Suprapubic skin (tissue), 4 donors: ENCODE measurements around the gene FGFR3. TPM values are rescaled to one million over a fixed set of nuclear protein-coding genes. Genes with fewer than 3 reads are reported as not detected.

Source experiments
- DNase-seq, 2 donors: peaks; one replicate each; pipeline ENCODE4 v3.0.0-alpha.2; 2019; ENCODE audit warnings: low spot score in 2 of 2
- H3K27ac ChIP-seq: fragments of 200-600 bp; sonication (generic); one replicate; pipeline ENCODE4 v1.5.1; 2019
- H3K27me3 ChIP-seq: fragments of 200-600 bp; sonication (generic); one replicate; pipeline ENCODE4 v1.5.1; 2019
- H3K36me3 ChIP-seq: fragments of 200-600 bp; sonication (generic); one replicate; pipeline ENCODE4 v1.5.1; 2019
- H3K4me1 ChIP-seq: fragments of 200-600 bp; sonication (generic); one replicate; pipeline ENCODE4 v1.5.1; 2019
- H3K4me3 ChIP-seq: fragments of 200-600 bp; sonication (generic); one replicate; pipeline ENCODE4 v1.5.1; 2019; ENCODE audit warnings: mild to moderate bottlenecking
- H3K9me3 ChIP-seq: fragments of 200-600 bp; sonication (generic); one replicate; pipeline ENCODE4 v1.5.1; 2019
- EP300 ChIP-seq: sonication (generic); formaldehyde crosslinking; IDR thresholded peaks from one replicate; pipeline ENCODE4 v1.6.1; 2017; ENCODE audit warnings: antibody characterized with exemption
- POLR2A ChIP-seq, 2 donors: fragments of 450-650 bp; IDR thresholded peaks; one replicate each; pipeline ENCODE4 v1.6.1; 2017; ENCODE audit warnings: antibody characterized with exemption in 2 of 2, mild to moderate bottlenecking in 2 of 2, moderate library complexity in 2 of 2
- POLR2AphosphoS5 ChIP-seq, 3 donors: sonication (generic); formaldehyde crosslinking; IDR thresholded peaks; one replicate each; pipeline ENCODE4 v1.6.1; 2017; ENCODE audit warnings: antibody characterized with exemption in 3 of 3
- WGBS: methylation state at CpG from one replicate; pipeline ENCODE4 v1.1.5; 2018; 5-methylcytosine and 5-hydroxymethylcytosine counted together
- total RNA-seq, 4 donors: library from RNA; depleted of rRNA; stranded (reverse); fragments of >200 nt; gene quantifications; one replicate each; pipeline ENCODE4 v1.1.0, GENCODE V29; 2016
- TF ChIP-seq, protein P1 (sequence below), 2 donors: fragments of 200-600 bp in 1 of 2; fragments of 450-650 bp in 1 of 2; sonication (generic) in 1 of 2; IDR thresholded peaks; one replicate each; pipeline ENCODE4 v1.5.1; 2016 to 2019; ENCODE audit warnings: antibody characterized with exemption in 2 of 2, mild to moderate bottlenecking in 1 of 2, moderate library complexity in 1 of 2

Gene FGFR3
- total RNA-seq, 4 donors from 2014 or later = 511 to 829 (median 662) TPM

DNA sequence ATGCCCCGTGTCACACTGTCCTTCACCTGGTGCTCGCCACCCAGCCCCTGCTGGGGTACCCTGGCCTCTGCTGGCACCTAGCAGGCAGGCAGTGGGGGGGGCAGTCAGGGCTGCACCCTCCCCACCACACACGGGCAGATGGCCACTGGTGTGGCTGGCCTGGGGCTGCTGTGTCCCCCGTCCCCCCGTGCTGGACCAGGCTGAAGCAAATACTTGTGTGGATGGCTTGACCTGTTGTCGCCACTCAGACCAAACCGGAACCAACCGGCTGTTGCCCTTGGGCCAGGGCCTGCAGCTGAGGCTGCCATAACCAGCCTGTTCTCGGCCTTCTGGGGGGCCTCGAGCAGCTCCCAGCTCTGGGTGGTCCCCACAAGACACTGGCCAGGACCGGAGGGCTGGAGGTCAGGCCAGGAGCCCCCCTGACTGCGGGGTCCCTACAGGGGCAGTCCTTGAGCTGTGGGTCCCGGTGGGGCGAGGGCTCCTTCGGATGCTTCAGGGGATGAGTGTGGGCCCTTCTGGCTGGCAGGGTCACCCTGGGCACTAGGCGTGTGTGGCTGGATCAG lies 4.3 kb downstream of the FGFR3 start:
- WGBS = 80% methylated on average over 1 of the region's 16 CpGs
- Histone ChIP-seq H3K4me3 (peak overlapping the region; percentile 70), H3K27me3 (peaks cover 46% of the 10 kb centered on the region), H3K9me3 (no peaks in the 10 kb centered on the region), H3K4me1 (peaks cover 76% of the 10 kb centered on the region), H3K36me3 (no peaks in the 10 kb centered on the region), H3K27ac (no peak overlapping the region)
- TF ChIP-seq, protein P1, sequence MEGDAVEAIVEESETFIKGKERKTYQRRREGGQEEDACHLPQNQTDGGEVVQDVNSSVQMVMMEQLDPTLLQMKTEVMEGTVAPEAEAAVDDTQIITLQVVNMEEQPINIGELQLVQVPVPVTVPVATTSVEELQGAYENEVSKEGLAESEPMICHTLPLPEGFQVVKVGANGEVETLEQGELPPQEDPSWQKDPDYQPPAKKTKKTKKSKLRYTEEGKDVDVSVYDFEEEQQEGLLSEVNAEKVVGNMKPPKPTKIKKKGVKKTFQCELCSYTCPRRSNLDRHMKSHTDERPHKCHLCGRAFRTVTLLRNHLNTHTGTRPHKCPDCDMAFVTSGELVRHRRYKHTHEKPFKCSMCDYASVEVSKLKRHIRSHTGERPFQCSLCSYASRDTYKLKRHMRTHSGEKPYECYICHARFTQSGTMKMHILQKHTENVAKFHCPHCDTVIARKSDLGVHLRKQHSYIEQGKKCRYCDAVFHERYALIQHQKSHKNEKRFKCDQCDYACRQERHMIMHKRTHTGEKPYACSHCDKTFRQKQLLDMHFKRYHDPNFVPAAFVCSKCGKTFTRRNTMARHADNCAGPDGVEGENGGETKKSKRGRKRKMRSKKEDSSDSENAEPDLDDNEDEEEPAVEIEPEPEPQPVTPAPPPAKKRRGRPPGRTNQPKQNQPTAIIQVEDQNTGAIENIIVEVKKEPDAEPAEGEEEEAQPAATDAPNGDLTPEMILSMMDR (IDR thresholded peaks at IDR 0.05) = no peak
- TF ChIP-seq POLR2A (IDR thresholded peaks at IDR 0.05) (no peak), POLR2AphosphoS5 (IDR thresholded peaks at IDR 0.05) (no peak), EP300 (no peak)
- no peak for DNase-seq

DNA sequence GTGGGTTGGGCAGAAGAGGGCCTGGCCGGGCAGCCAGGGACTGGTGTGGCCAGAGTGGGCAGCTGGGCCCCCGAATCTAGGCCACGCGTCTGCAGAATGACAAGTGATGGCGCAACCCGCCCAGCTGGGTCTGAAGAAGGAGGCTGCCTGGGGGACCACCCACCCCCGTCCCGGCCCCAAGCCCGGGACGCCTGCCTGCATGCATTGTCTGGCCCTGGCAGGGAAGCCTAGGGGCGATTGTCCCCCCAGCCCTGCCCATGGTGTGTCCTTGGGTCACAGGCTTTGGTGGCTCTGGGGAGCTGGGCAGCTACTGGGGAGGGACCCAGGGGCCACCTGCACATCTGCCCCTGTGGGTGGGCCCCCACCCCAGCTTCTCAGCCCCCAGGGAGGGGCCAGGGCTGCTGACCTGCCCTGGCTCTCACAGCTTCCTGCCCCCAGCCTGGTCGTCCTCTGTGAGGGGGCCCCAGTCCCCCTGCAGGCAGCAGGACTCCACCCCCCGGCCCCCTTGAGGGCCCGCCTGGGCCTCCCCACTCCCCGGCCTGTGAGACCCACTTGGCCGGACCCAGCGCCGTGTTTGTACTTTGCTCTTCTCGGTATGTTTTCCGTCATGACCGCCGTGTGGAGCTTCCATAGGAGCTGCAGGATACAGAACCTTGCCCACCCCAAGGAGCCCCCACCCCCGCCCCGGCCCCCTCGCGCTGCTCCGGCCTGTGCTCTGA lies 4.9 kb downstream of the FGFR3 start:
- Histone ChIP-seq H3K27ac (no peak overlapping the region), H3K9me3 (no peaks in the 10 kb centered on the region), H3K4me3 (peak overlapping the region; percentile 70), H3K27me3 (peaks cover 46% of the 10 kb centered on the region), H3K4me1 (peaks cover 77% of the 10 kb centered on the region), H3K36me3 (no peaks in the 10 kb centered on the region)
- no peak for DNase-seq
- no peak for TF ChIP-seq EP300
- TF ChIP-seq POLR2AphosphoS5 (IDR thresholded peaks at IDR 0.05) = no peak
- TF ChIP-seq POLR2A (IDR thresholded peaks at IDR 0.05) = no peak
- TF ChIP-seq, protein P1 (IDR thresholded peaks at IDR 0.05) = no peak
- WGBS = 85% methylated on average over 4 of the region's 27 CpGs

DNA sequence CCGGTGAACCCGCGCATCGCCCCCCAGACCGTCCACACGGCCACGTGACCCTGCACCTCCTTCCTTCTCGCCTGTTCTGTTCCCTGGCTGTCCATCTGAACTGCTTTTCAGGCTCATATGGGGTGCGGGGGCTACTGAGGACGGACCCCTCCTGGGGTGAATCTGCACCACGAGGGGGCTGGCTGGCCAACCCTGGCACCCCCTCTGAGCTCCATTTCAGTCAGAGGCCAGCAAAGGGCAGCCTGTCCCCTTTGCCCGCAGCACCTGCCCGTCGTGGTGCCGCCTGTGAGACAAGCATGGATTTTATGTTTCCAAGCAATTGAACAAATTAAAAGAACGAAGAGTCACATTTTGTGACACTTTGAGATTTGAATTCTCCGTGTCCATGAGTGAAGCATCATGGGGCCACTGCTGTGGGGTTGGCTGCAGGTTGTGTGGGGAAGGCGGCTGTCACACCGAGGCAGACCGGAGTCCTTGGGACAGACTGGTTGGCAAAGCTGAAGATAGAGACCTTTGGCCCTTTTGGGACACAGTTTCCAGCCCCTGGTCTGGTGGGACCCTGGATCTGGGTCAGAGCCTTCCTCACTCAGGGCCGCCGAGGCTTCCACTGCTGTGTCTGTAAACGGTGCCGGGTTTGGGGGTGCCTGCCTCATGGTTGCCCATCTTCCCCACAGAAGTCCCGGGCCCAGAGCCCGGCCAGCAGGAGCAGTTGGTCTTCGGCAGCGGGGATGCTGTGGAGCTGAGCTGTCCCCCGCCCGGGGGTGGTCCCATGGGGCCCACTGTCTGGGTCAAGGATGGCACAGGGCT lies 5.7 kb downstream of the FGFR3 start:
- Histone ChIP-seq H3K4me3 (no peak overlapping the region), H3K4me1 (peaks cover 73% of the 10 kb centered on the region), H3K9me3 (no peaks in the 10 kb centered on the region), H3K27ac (no peak overlapping the region), H3K36me3 (no peaks in the 10 kb centered on the region), H3K27me3 (peaks cover 45% of the 10 kb centered on the region)
- TF ChIP-seq EP300 = no peak
- TF ChIP-seq POLR2AphosphoS5 (IDR thresholded peaks at IDR 0.05) = no peak
- TF ChIP-seq, protein P1 (IDR thresholded peaks at IDR 0.05) = no peak
- TF ChIP-seq POLR2A (IDR thresholded peaks at IDR 0.05) = no peak
- DNase-seq = no peak
- 75% methylated on average over 19 of the region's 30 CpGs for WGBS

DNA sequence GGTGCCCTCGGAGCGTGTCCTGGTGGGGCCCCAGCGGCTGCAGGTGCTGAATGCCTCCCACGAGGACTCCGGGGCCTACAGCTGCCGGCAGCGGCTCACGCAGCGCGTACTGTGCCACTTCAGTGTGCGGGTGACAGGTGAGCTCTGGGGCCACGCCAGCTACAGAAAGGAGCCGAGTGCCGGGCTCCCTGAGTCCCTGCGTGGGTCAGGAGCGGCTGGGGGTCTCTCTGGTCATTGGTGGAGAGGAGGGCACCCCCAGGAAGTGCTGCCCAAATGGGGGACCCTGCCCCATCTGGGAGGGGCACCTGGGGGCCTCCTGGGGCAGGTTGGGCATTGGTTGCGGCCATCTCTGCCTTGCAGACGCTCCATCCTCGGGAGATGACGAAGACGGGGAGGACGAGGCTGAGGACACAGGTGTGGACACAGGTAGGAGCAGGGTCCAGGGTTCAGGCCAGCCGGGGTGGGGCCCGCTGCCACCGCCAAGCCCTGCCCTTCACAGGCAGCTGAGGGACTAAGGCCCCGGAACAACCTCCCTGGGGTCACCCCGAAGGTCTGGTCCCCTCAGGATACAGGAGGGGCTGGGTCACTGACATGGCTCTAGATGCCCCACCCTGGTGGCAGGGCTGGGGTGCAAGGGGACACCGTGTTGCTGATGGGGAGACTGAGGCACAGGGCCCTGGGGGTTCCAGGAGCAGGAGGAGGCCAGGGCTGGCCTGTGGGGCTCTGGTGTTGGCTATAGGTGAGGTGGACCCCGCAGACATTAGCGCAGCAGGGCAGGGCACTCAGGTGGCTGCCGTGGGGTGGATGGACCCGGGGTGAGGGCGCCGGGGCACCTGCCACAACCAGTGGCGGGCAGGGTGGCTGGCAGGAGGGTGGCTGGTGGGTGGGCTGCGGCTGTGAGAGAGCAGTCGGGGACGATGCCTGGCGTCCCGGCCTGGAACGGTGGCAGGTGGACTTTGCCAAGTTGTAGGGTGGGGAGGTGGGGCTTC lies 6.6 kb downstream of the FGFR3 start:
- no peak for DNase-seq
- Histone ChIP-seq H3K27ac (no peak overlapping the region), H3K27me3 (peaks cover 36% of the 10 kb centered on the region), H3K36me3 (peaks cover 3% of the 10 kb centered on the region), H3K4me1 (peaks cover 64% of the 10 kb centered on the region), H3K9me3 (no peaks in the 10 kb centered on the region), H3K4me3 (no peak overlapping the region)
- TF ChIP-seq EP300 (no peak), POLR2A (IDR thresholded peaks at IDR 0.05) (no peak), POLR2AphosphoS5 (IDR thresholded peaks at IDR 0.05) (no peak)
- TF ChIP-seq, protein P1 (IDR thresholded peaks at IDR 0.05) = no peak
- 86% methylated on average over 11 of the region's 41 CpGs for WGBS
